SK-N-SH treated with all-trans-retinoic acid at 6 μM for 48 hours (cell line): ENCODE results near the gene RIMBP2.

Experiments
- ATAC-seq: fragments of 200-7000 bp; cut with Tn5 transposase; 3 replicates; pipeline ENCODE4 v1.9.1; 2020; ENCODE audit warnings: mild to moderate bottlenecking, moderate library complexity
- ARNTL ChIP-seq: fragments of 450-650 bp; formaldehyde crosslinking; IDR thresholded peaks from 2 replicates; pipeline ENCODE4 v1.5.0; 2020; ENCODE audit warnings: low read depth, mild to moderate bottlenecking, moderate library complexity, borderline replicate concordance
- BACH2 ChIP-seq: fragments of 250-450 bp; sonication (Bioruptor Pico); IDR thresholded peaks from 2 replicates; pipeline ENCODE4 v1.9.0; 2021; ENCODE audit warnings: mild to moderate bottlenecking, borderline replicate concordance
- CREB5 ChIP-seq: fragments of 250-450 bp; sonication (Bioruptor Pico); IDR thresholded peaks from 2 replicates; pipeline ENCODE4 v1.5.1; 2020; ENCODE audit warnings: low read depth, mild to moderate bottlenecking, moderate library complexity
- CSRNP3 ChIP-seq: fragments of 250-450 bp; sonication (Bioruptor Pico); IDR thresholded peaks from 2 replicates; pipeline ENCODE4 v1.5.1; 2021; ENCODE audit warnings: mild to moderate bottlenecking, moderate library complexity
- ESRRG ChIP-seq: fragments of 250-450 bp; sonication (Bioruptor Pico); IDR thresholded peaks from 2 replicates; pipeline ENCODE4 v1.6.1; 2021; ENCODE audit warnings: mild to moderate bottlenecking
- GLIS3 ChIP-seq: fragments of 250-450 bp; sonication (Bioruptor Pico); IDR thresholded peaks from 2 replicates; pipeline ENCODE4 v1.5.0; 2020; ENCODE audit warnings: mild to moderate bottlenecking, moderate library complexity
- ISL1 ChIP-seq: fragments of 250-450 bp; sonication (Bioruptor Pico); IDR thresholded peaks from 2 replicates; pipeline ENCODE4 v2.1.2; 2022; ENCODE audit warnings: mild to moderate bottlenecking, moderate library complexity
- OSR1 ChIP-seq: fragments of 250-450 bp; sonication (Bioruptor Pico); IDR thresholded peaks from 2 replicates; pipeline ENCODE4 v1.8.0; 2022; ENCODE audit warnings: moderate library complexity, mild to moderate bottlenecking, inconsistent platforms
- PATZ1 ChIP-seq: fragments of 250-450 bp; sonication (Bioruptor Pico); IDR thresholded peaks from 2 replicates; pipeline ENCODE4 v1.8.0; 2020; ENCODE audit warnings: mild to moderate bottlenecking, moderate library complexity, borderline replicate concordance
- POU6F1 ChIP-seq: fragments of 250-450 bp; sonication (Bioruptor Pico); IDR thresholded peaks from 2 replicates; pipeline ENCODE4 v1.8.0; 2021; ENCODE audit warnings: low read depth, mild to moderate bottlenecking, moderate library complexity, borderline replicate concordance
- PPARA ChIP-seq: fragments of 250-450 bp; sonication (Bioruptor Pico); IDR thresholded peaks from 2 replicates; pipeline ENCODE4 v1.5.0; 2020; ENCODE audit warnings: mild to moderate bottlenecking, borderline replicate concordance
- SNAI2 ChIP-seq: fragments of 250-450 bp; sonication (Bioruptor Pico); IDR thresholded peaks from 2 replicates; pipeline ENCODE4 v1.5.0; 2020; ENCODE audit warnings: mild to moderate bottlenecking, moderate library complexity
- TCF4 ChIP-seq: fragments of 250-450 bp; sonication (Bioruptor Pico); IDR thresholded peaks from 2 replicates; pipeline ENCODE4 v1.8.0; 2021; ENCODE audit warnings: mild to moderate bottlenecking, moderate library complexity, borderline replicate concordance
- TSHZ2 ChIP-seq: fragments of 250-450 bp; sonication (Bioruptor Pico); IDR thresholded peaks from 2 replicates; pipeline ENCODE4 v1.5.0; 2020; ENCODE audit warnings: mild to moderate bottlenecking, moderate library complexity
- ZC3H10 ChIP-seq: fragments of 250-450 bp; sonication (Bioruptor Pico); IDR thresholded peaks from 2 replicates; pipeline ENCODE4 v1.5.1; 2021; ENCODE audit warnings: mild to moderate bottlenecking, moderate library complexity
- ZFP30 ChIP-seq: fragments of 450-650 bp; formaldehyde crosslinking; IDR thresholded peaks from 2 replicates; pipeline ENCODE4 v1.5.0; 2022; ENCODE audit warnings: mild to moderate bottlenecking, moderate library complexity
- ZNF70 ChIP-seq: fragments of 450-650 bp; formaldehyde crosslinking; IDR thresholded peaks from 2 replicates; pipeline ENCODE4 v1.5.0; 2020; ENCODE audit warnings: mild to moderate bottlenecking, moderate library complexity

Gene RIMBP2

GRCh38 chr12:130611026-130611905 lies 104.8 kb downstream of the RIMBP2 start:
- TF ChIP-seq PPARA (CRISPR knock-in tag) = no peak
- TF ChIP-seq BACH2 (CRISPR knock-in tag) = no peak
- no peak for TF ChIP-seq TCF4 (CRISPR knock-in tag)
- no peak for TF ChIP-seq ZNF70 (CRISPR knock-in tag)
- TF ChIP-seq ESRRG = no peak
- TF ChIP-seq TSHZ2 (CRISPR knock-in tag) = no peak
- TF ChIP-seq CSRNP3 (CRISPR knock-in tag) = no peak
- TF ChIP-seq GLIS3 (CRISPR knock-in tag) = no peak
- no peak for TF ChIP-seq ZC3H10 (CRISPR knock-in tag)
- TF ChIP-seq ARNTL (CRISPR knock-in tag) = no peak
- TF ChIP-seq PATZ1 (CRISPR knock-in tag) = no peak
- no peak for TF ChIP-seq POU6F1 (CRISPR knock-in tag)
- TF ChIP-seq ZFP30 (CRISPR knock-in tag) = no peak
- TF ChIP-seq ISL1 = no peak
- TF ChIP-seq SNAI2 = no peak
- TF ChIP-seq CREB5 (CRISPR knock-in tag) = no peak
- no peak for ATAC-seq

GRCh38 chr12:130609966-130610365 lies 106.1 kb downstream of the RIMBP2 start:
- no peak for ATAC-seq

GRCh38 chr12:130608831-130609230 lies 107.3 kb downstream of the RIMBP2 start:
- no peak for ATAC-seq
- no peak for TF ChIP-seq SNAI2
- TF ChIP-seq OSR1 = no peak
- TF ChIP-seq CREB5 (CRISPR knock-in tag) = no peak
- TF ChIP-seq GLIS3 (CRISPR knock-in tag) = no peak
- no peak for TF ChIP-seq POU6F1 (CRISPR knock-in tag)
- TF ChIP-seq, all 23 proteins: peak for 0

More at GRCh38 chr12:130609966-130610365, 106.1 kb downstream of the RIMBP2 start:
- TF ChIP-seq ARNTL (CRISPR knock-in tag) (no peak), GLIS3 (CRISPR knock-in tag) (no peak), PPARA (CRISPR knock-in tag) (no peak), ISL1 (no peak), ESRRG (no peak), SNAI2 (no peak)
